ENCODE measurements around the gene PPP1R9B.
A peak's percentile ranks its signal among the peaks of the same experiment; 100 is the strongest.

The PPP1R9B gene, protein sequence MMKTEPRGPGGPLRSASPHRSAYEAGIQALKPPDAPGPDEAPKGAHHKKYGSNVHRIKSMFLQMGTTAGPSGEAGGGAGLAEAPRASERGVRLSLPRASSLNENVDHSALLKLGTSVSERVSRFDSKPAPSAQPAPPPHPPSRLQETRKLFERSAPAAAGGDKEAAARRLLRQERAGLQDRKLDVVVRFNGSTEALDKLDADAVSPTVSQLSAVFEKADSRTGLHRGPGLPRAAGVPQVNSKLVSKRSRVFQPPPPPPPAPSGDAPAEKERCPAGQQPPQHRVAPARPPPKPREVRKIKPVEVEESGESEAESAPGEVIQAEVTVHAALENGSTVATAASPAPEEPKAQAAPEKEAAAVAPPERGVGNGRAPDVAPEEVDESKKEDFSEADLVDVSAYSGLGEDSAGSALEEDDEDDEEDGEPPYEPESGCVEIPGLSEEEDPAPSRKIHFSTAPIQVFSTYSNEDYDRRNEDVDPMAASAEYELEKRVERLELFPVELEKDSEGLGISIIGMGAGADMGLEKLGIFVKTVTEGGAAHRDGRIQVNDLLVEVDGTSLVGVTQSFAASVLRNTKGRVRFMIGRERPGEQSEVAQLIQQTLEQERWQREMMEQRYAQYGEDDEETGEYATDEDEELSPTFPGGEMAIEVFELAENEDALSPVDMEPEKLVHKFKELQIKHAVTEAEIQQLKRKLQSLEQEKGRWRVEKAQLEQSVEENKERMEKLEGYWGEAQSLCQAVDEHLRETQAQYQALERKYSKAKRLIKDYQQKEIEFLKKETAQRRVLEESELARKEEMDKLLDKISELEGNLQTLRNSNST

GRCh38 chr17:50150354-50151040 lies at the start of gene PPP1R9B:
Gene PPP1R9B, minus strand, starts transcription at chr17:50150677. Its CDS starts 164 bp downstream, at chr17:50150513.
- no peak for DNase-seq (ENCODE audit: low read depth)

- DNase-seq (ENCODE audit: low read depth): peak; percentile 38
Measured at GRCh38 chr17:50199803-50200456, 49.5 kb upstream of the PPP1R9B start.

GRCh38 chr17:50199211-50199802 lies 48.8 kb upstream of the PPP1R9B start:
- DNase-seq (ENCODE audit: low read depth): no peak

DNA sequence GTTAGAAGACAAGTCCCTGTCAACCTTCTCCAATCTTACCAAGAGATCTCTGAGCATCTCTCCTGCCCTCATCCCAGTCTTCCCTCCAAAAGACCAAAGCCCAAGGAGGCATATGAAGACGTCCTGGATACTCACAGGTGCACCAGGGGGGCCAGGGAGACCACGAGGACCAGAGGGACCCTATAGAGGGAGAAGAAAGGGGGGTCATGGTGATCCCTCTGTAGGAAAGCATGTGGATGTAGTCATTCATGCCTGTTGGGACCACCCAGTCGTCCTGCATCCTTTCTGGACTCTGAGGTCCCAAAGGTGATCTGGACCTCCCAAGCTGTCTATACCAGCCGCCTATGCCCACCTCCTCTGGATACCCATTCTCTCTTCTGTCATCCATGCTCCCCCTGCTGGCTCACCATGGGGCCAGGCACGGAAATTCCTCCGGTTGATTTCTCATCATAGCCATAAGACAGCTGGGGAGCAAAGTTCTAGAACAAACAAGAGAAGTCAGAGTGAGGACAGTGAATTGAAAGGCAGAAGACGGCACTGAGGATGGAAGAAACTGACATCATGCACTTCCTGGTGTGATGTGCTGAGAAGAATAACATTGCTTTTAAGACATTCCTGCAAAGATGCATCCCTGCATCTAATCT lies 47.7 kb upstream of the PPP1R9B start:
- DNase-seq (ENCODE audit: low read depth): peak; percentile 48

- no peak for DNase-seq (ENCODE audit: low read depth)
Measured at GRCh38 chr17:50196826-50197225, 46.3 kb upstream of the PPP1R9B start.

DNA sequence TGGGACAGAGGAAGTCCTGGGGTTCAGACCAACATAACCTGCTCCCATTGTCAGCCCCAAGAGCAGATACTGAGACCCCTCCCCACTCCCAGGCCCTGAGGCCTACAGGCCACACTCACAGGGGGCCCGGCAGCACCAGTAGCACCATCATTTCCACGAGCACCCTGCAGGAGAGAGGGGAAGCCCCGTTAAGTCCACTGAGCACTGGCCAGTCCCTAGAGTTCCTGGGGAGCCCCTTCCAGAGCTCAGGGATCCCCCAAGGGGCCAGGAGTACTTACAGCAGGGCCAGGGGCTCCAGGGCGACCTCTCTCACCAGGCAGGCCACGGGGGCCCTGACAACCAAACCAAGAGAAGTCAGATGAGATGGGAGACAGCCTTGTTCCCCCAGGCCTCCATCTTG lies 45.6 kb upstream of the PPP1R9B start:
- no peak for DNase-seq (ENCODE audit: low read depth)

DNA sequence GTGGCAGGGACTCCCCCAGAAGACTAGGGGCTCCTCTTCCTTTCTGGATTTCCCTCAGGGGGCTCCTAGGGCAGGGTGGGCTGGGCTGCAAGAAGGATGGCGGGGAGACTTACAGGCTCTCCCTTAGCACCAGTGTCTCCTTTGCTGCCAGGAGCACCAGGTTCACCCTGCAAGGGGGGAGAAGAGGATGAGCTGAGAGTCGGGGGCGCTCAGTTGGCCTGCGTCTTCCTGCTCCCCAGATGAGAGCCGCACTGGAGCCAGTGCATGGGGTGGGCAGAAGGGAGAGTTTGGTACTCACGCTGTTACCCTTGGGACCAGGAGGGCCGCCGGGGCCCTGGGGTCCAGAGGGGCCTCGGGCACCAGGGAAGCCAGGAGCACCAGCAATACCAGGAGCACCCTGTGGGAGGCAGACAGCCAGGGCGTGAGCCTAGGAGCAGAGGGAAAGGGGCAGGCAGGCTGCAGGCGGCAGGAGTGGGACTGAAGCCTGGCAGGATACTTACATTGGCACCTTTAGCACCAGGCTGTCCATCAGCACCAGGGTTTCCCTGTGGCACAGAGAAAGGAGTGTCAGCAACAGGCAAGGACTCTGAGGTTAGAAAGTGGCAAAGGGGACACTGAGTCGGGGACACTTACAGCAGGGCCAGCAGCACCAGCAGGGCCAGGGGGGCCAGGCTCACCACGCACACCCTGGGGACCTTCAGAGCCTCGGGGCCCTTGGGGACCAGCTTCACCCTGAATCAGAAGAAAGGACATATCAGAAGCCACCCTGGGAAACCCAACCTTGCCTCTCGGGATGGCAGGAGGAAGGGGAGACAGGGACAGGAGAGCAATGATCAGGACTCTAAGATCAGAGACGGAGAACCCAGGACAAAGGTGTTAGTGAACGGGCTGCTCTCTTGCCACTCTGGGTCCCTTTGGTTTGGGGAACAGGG lies 44.7 kb upstream of the PPP1R9B start:
- DNase-seq (ENCODE audit: low read depth): no peak

DNA sequence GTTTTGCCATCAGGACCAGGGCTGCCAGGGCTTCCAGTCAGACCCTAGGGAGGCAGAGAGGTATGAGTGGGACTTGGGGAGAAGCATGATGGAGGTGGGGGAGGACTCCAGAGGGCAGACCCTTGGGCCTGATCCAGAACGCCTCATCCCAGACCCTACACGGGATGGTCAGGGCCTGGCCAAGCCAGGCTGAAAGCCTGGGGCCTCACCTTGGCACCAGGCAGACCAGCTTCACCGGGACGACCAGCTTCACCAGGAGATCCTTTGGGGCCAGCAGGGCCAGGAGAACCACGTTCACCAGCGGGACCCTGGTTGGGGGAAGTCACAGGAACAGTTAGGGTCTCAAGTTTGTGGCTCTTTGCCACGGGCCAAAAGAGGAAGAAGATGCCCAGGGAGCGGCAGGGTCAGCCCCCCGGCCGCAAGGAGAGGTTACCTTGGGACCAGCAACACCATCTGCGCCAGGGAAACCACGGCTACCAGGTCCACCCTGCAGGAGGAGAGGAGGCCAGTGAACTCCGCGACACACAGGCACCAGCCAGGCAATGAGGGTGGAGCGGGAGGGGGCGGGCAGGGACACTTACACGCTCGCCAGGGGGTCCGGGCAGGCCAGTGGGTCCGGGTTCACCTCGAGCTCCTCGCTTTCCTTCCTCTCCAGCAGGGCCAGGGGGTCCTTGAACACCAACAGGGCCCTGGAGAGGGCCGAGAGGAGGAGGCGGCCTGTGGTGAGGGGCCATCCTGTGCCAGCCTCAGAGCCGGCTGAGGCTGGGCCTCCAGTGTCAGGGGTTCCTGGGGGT lies 43.9 kb upstream of the PPP1R9B start:
- DNase-seq (ENCODE audit: low read depth): no peak

- no peak for DNase-seq (ENCODE audit: low read depth)
Measured at GRCh38 chr17:50192618-50193291, 42.3 kb upstream of the PPP1R9B start.

- no peak for DNase-seq (ENCODE audit: low read depth)
Measured at GRCh38 chr17:50192144-50192617, 41.7 kb upstream of the PPP1R9B start.

GRCh38 chr17:50191359-50192143 lies 41.1 kb upstream of the PPP1R9B start:
- no peak for DNase-seq (ENCODE audit: low read depth)

GRCh38 chr17:50190603-50191358 lies 40.3 kb upstream of the PPP1R9B start:
- DNase-seq (ENCODE audit: low read depth): no peak

DNA sequence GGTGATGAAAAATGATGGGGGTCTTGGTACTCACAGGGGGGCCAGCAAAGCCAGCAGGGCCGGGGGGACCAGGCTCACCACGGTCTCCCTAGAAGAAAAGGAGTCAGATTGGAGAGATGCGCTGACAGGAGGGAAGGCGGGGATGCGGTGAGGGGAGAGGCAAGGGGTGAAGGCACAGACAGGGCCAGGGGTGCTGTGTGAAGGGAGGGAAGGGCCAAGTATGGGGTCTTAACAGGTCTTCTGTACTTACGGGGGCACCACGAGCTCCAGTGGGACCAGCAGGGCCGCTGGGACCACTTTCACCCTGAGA lies 39.8 kb upstream of the PPP1R9B start:
- no peak for DNase-seq (ENCODE audit: low read depth)

DNA sequence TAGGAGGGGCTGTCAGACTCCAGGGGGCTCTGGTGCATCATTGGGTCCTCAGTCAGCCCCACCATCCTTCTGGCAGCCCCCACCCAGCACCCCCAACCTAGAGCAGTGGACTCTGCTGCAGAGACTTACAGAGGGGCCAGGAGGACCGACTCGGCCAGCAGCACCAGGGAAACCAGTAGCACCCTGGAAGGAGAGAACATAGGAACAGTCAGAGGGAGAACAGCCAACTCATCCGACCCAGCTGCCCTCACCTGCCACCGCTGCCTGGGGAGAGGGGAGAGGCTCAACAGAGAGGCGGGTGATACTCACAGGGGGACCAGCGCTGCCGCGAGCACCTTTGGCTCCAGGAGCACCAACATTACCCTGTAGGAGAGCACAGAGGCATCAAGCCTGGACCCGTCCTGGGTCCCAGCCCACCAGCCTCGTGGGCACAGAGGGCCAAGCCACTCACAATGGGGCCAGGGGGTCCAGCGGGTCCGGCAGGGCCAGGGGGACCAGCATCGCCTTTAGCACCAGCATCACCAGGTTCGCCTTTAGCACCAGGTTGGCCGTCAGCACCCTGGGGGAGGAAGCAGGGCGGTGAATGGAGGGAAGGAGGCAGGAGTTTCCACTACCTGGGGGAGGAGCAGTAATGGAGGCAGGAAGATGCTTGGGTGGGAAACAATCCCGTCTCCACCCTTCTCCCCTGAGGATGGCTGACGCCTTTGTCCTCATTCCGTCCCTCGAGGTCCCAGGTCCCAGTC lies 39.2 kb upstream of the PPP1R9B start:
- no peak for DNase-seq (ENCODE audit: low read depth)

- DNase-seq (ENCODE audit: low read depth): no peak
Measured at GRCh38 chr17:50188921-50189549, 38.6 kb upstream of the PPP1R9B start.

GRCh38 chr17:50188531-50188920 lies 38.0 kb upstream of the PPP1R9B start:
- no peak for DNase-seq (ENCODE audit: low read depth)
